ENCODE data around the gene RNF123. TPM values are rescaled to one million over a fixed set of nuclear protein-coding genes. Genes with fewer than 3 reads are reported as not detected.

Gene RNF123
- total and polyA plus RNA-seq, 4 donors: 34.3 to 104 (median 40.2) TPM

GRCh38 chr3:49654176-49654825, 35.1 kb upstream of the RNF123 start:
- Histone ChIP-seq H3K4me3 (ENCODE audit: low read depth in 1 of 3, low read length in 3 of 3) (no peak overlapping the region), H3K27me3 (ENCODE audit: control insufficient read depth in 4 of 4, insufficient read depth in 4 of 4, low read length in 3 of 4) (no peaks in the 10 kb centered on the region), H3K36me3 (ENCODE audit: control insufficient read depth in 4 of 4, insufficient read depth in 3 of 4, low read depth in 1 of 4, low read length in 3 of 4) (no peaks in the 10 kb centered on the region), H3K9ac (ENCODE audit: low read depth in 1 of 2, low read length in 2 of 2) (no peak overlapping the region), H3K27ac (ENCODE audit: low read depth in 1 of 2, low read length in 2 of 2) (no peak overlapping the region), H3K9me3 (ENCODE audit: control insufficient read depth in 4 of 4, low read length in 3 of 4) (no peaks in the 10 kb centered on the region), H3K4me1 (ENCODE audit: control insufficient read depth in 4 of 4, insufficient read depth in 4 of 4, low read length in 3 of 4) (no peaks in the 10 kb centered on the region)
- no peak for DNase-seq (ENCODE audit: low spot score)
- no peak for TF ChIP-seq MAX (IDR thresholded peaks at IDR 0.05)
- no peak for TF ChIP-seq FOXA2 (IDR thresholded peaks at IDR 0.05)
- no peak for TF ChIP-seq ZBTB33 (IDR thresholded peaks at IDR 0.05)
- TF ChIP-seq NR2F2 (IDR thresholded peaks at IDR 0.05): no peak
- TF ChIP-seq RXRA (IDR thresholded peaks at IDR 0.05): no peak
- TF ChIP-seq EGR1 (IDR thresholded peaks at IDR 0.05; ENCODE audit: low read depth in 2 of 2): no peak
- TF ChIP-seq GABPA (IDR thresholded peaks at IDR 0.05 in 1 of 2, conservative IDR thresholded peaks at IDR 0.05 in 1 of 2): no peak
- WGBS: 97% methylated on average over 17 of the region's 17 CpGs

GRCh38 chr3:49654955-49655556, 34.3 kb upstream of the RNF123 start:
- Histone ChIP-seq H3K9me3 (ENCODE audit: control insufficient read depth in 4 of 4, low read length in 3 of 4) (no peaks in the 10 kb centered on the region), H3K9ac (ENCODE audit: low read depth in 1 of 2, low read length in 2 of 2) (no peak overlapping the region), H3K4me1 (ENCODE audit: control insufficient read depth in 4 of 4, insufficient read depth in 4 of 4, low read length in 3 of 4) (no peaks in the 10 kb centered on the region), H3K36me3 (ENCODE audit: control insufficient read depth in 4 of 4, insufficient read depth in 3 of 4, low read depth in 1 of 4, low read length in 3 of 4) (no peaks in the 10 kb centered on the region), H3K27me3 (ENCODE audit: control insufficient read depth in 4 of 4, insufficient read depth in 4 of 4, low read length in 3 of 4) (no peaks in the 10 kb centered on the region), H3K4me3 (ENCODE audit: low read depth in 1 of 3, low read length in 3 of 3) (no peak overlapping the region), H3K27ac (ENCODE audit: low read depth in 1 of 2, low read length in 2 of 2) (no peak overlapping the region)
- DNase-seq (ENCODE audit: low spot score): no peak
- TF ChIP-seq RXRA (IDR thresholded peaks at IDR 0.05) (no peak), HNF4A (conservative IDR thresholded peaks at IDR 0.05) (no peak), CTCF (IDR thresholded peaks at IDR 0.05; ENCODE audit: low read depth, low read length, missing input control) (no peak), SP1 (IDR thresholded peaks at IDR 0.05) (no peak)
- WGBS: 80% methylated on average over 10 of the region's 10 CpGs

- H3K9me3 ChIP-seq (ENCODE audit: control insufficient read depth in 4 of 4, low read length in 3 of 4): no peaks in the 10 kb centered on the region
- no peak for TF ChIP-seq RXRA (IDR thresholded peaks at IDR 0.05)
- no peak for TF ChIP-seq RAD21 (IDR thresholded peaks at IDR 0.05)
- TF ChIP-seq TAF1 (conservative IDR thresholded peaks at IDR 0.05): no peak
- no peak for TF ChIP-seq MAX (IDR thresholded peaks at IDR 0.05)
- no peak for TF ChIP-seq FOXA2 (IDR thresholded peaks at IDR 0.05)
- H3K4me3 ChIP-seq (ENCODE audit: low read depth in 1 of 3, low read length in 3 of 3): no peak overlapping the region
- H3K27me3 ChIP-seq (ENCODE audit: control insufficient read depth in 4 of 4, insufficient read depth in 4 of 4, low read length in 3 of 4): no peaks in the 10 kb centered on the region
- WGBS: 97% methylated on average over 19 of the region's 19 CpGs
- no peaks in the 10 kb centered on the region for H3K4me1 ChIP-seq (ENCODE audit: control insufficient read depth in 4 of 4, insufficient read depth in 4 of 4, low read length in 3 of 4)
- H3K27ac ChIP-seq (ENCODE audit: low read depth in 1 of 2, low read length in 2 of 2): no peak overlapping the region
- H3K9ac ChIP-seq (ENCODE audit: low read depth in 1 of 2, low read length in 2 of 2): no peak overlapping the region
- DNase-seq (ENCODE audit: low spot score): no peak
- H3K36me3 ChIP-seq (ENCODE audit: control insufficient read depth in 4 of 4, insufficient read depth in 3 of 4, low read depth in 1 of 4, low read length in 3 of 4): no peaks in the 10 kb centered on the region
Measured at GRCh38 chr3:49655731-49656285, 33.5 kb upstream of the RNF123 start.
